Measurements from ENCODE around the gene TH.
"Not testable (repeated sequence)": the region's sequence is repeated elsewhere in the genome, so short reads cannot be mapped to it uniquely, and the experiment has no call there.

Gene TH

GRCh38 chr11:2191883-2192282 lies 20.3 kb upstream of the TH start:
- peaks cover 2% of the 10 kb centered on the region for H3K27me3 Mint-ChIP-seq
- H3K4me3 Mint-ChIP-seq = no peak overlapping the region
- no peak overlapping the region for H3K27ac Mint-ChIP-seq

GRCh38 chr11:2190657-2191471 lies 19.2 kb upstream of the TH start:
- Mint-ChIP-seq H3K9me3 (no peaks in the 10 kb centered on the region), H3K27ac (peak overlapping the region; percentile 64), H3K4me3 (no peak overlapping the region), H3K36me3 (no peaks in the 10 kb centered on the region), H3K4me1 (no peaks in the 10 kb centered on the region), H3K27me3 (peaks cover 2% of the 10 kb centered on the region)

More at GRCh38 chr11:2191883-2192282, 20.3 kb upstream of the TH start:
- peaks cover 2% of the 10 kb centered on the region for H3K4me1 Mint-ChIP-seq
- no peaks in the 10 kb centered on the region for H3K9me3 Mint-ChIP-seq
- no peaks in the 10 kb centered on the region for H3K36me3 Mint-ChIP-seq

- no peaks in the 10 kb centered on the region for H3K4me1 Mint-ChIP-seq
- peak overlapping the region; percentile 64 for H3K27ac Mint-ChIP-seq
- no peaks in the 10 kb centered on the region for H3K9me3 Mint-ChIP-seq
- H3K27me3 Mint-ChIP-seq = peaks cover 2% of the 10 kb centered on the region
- no peak overlapping the region for H3K4me3 Mint-ChIP-seq
- H3K36me3 Mint-ChIP-seq = no peaks in the 10 kb centered on the region
Observed at GRCh38 chr11:2189938-2190656, 18.5 kb upstream of the TH start.

- H3K27ac Mint-ChIP-seq = no peak overlapping the region
- peaks cover 5% of the 10 kb centered on the region for H3K27me3 Mint-ChIP-seq
- no peaks in the 10 kb centered on the region for H3K9me3 Mint-ChIP-seq
- H3K36me3 Mint-ChIP-seq = no peaks in the 10 kb centered on the region
- H3K4me3 Mint-ChIP-seq = no peak overlapping the region
- H3K4me1 Mint-ChIP-seq = no peaks in the 10 kb centered on the region
Observed at GRCh38 chr11:2188745-2189144, 17.1 kb upstream of the TH start.

GRCh38 chr11:2187280-2187707 lies 15.7 kb upstream of the TH start:
- Mint-ChIP-seq H3K4me1 (no peaks in the 10 kb centered on the region), H3K9me3 (no peaks in the 10 kb centered on the region), H3K27me3 (peaks cover 5% of the 10 kb centered on the region), H3K27ac (no peak overlapping the region), H3K4me3 (no peak overlapping the region), H3K36me3 (no peaks in the 10 kb centered on the region)

GRCh38 chr11:2186669-2187279 lies 15.2 kb upstream of the TH start:
- peaks cover 5% of the 10 kb centered on the region for H3K27me3 Mint-ChIP-seq
- H3K4me1 Mint-ChIP-seq = no peaks in the 10 kb centered on the region
- no peaks in the 10 kb centered on the region for H3K9me3 Mint-ChIP-seq
- H3K36me3 Mint-ChIP-seq = no peaks in the 10 kb centered on the region
- no peak overlapping the region for H3K4me3 Mint-ChIP-seq
- no peak overlapping the region for H3K27ac Mint-ChIP-seq

- Mint-ChIP-seq H3K4me3 (no peak overlapping the region), H3K4me1 (no peaks in the 10 kb centered on the region), H3K27me3 (peaks cover 4% of the 10 kb centered on the region), H3K36me3 (no peaks in the 10 kb centered on the region), H3K27ac (no peak overlapping the region), H3K9me3 (no peaks in the 10 kb centered on the region)
Observed at GRCh38 chr11:2185324-2186085, 13.9 kb upstream of the TH start.

GRCh38 chr11:2182692-2183474 lies 11.3 kb upstream of the TH start:
- no peaks in the 10 kb centered on the region for H3K9me3 Mint-ChIP-seq
- no peak overlapping the region for H3K27ac Mint-ChIP-seq
- no peak overlapping the region for H3K4me3 Mint-ChIP-seq
- H3K36me3 Mint-ChIP-seq = no peaks in the 10 kb centered on the region
- H3K4me1 Mint-ChIP-seq = no peaks in the 10 kb centered on the region
- peaks cover 3% of the 10 kb centered on the region for H3K27me3 Mint-ChIP-seq

GRCh38 chr11:2182075-2182474 lies 10.5 kb upstream of the TH start:
- Mint-ChIP-seq H3K9me3 (no peaks in the 10 kb centered on the region), H3K4me3 (no peak overlapping the region), H3K27ac (no peak overlapping the region), H3K36me3 (no peaks in the 10 kb centered on the region), H3K4me1 (no peaks in the 10 kb centered on the region), H3K27me3 (peaks cover 3% of the 10 kb centered on the region)

GRCh38 chr11:2180789-2181370 lies 9.3 kb upstream of the TH start:
- H3K4me3 Mint-ChIP-seq = no peak overlapping the region
- H3K4me1 Mint-ChIP-seq = no peaks in the 10 kb centered on the region
- no peaks in the 10 kb centered on the region for H3K36me3 Mint-ChIP-seq
- no peaks in the 10 kb centered on the region for H3K9me3 Mint-ChIP-seq
- H3K27me3 Mint-ChIP-seq = peaks cover 3% of the 10 kb centered on the region
- no peak overlapping the region for H3K27ac Mint-ChIP-seq

GRCh38 chr11:2180347-2180746 lies 8.7 kb upstream of the TH start:
- no peaks in the 10 kb centered on the region for H3K4me1 Mint-ChIP-seq

GRCh38 chr11:2179516-2179915 lies 7.9 kb upstream of the TH start:
- H3K36me3 Mint-ChIP-seq = no peaks in the 10 kb centered on the region
- no peak overlapping the region for H3K4me3 Mint-ChIP-seq
- no peak overlapping the region for H3K27ac Mint-ChIP-seq
- no peaks in the 10 kb centered on the region for H3K4me1 Mint-ChIP-seq
- no peaks in the 10 kb centered on the region for H3K27me3 Mint-ChIP-seq
- H3K9me3 Mint-ChIP-seq = no peaks in the 10 kb centered on the region

More at GRCh38 chr11:2180347-2180746, 8.7 kb upstream of the TH start:
- H3K27me3 Mint-ChIP-seq = peaks cover 3% of the 10 kb centered on the region
- H3K4me3 Mint-ChIP-seq = no peak overlapping the region
- H3K27ac Mint-ChIP-seq = no peak overlapping the region
- H3K36me3 Mint-ChIP-seq = no peaks in the 10 kb centered on the region
- H3K9me3 Mint-ChIP-seq = no peaks in the 10 kb centered on the region

GRCh38 chr11:2178906-2179494 lies 7.4 kb upstream of the TH start:
- Mint-ChIP-seq H3K4me1 (no peaks in the 10 kb centered on the region), H3K36me3 (no peaks in the 10 kb centered on the region), H3K4me3 (no peak overlapping the region), H3K9me3 (no peaks in the 10 kb centered on the region), H3K27ac (peak overlapping the region; percentile 23), H3K27me3 (no peaks in the 10 kb centered on the region)

GRCh38 chr11:2178055-2178773 lies 6.6 kb upstream of the TH start:
- H3K9me3 Mint-ChIP-seq, H3K4me3 Mint-ChIP-seq, H3K36me3 Mint-ChIP-seq, H3K4me1 Mint-ChIP-seq, H3K27me3 Mint-ChIP-seq, H3K27ac Mint-ChIP-seq: not testable (repeated sequence)

Measured in activated naive CD4-positive, alpha-beta T cell treated with anti-CD3 and anti-CD28 coated beads, Interleukin-2, amount 50 U/mL, for 24 hours (primary cell).